CD4-positive, alpha-beta T cell treated with Interleukin-1 beta for 1 hour (primary cell): Measurements from ENCODE around the gene HOXB1.
A peak's percentile ranks its signal among the peaks of the same experiment; 100 is the strongest.

ENCODE experiments used
- DNase-seq, 2 donors: peaks; one replicate each; pipeline ENCODE4 v3.0.0-alpha.2; 2020 to 2022

HOXB1 gene

GRCh38 chr17:48553826-48554225 is 23.0 kb upstream of the HOXB1 start:
- no peak for DNase-seq

GRCh38 chr17:48553190-48553547 is 22.4 kb upstream of the HOXB1 start:
- no peak for DNase-seq

- DNase-seq = no peak
Observed at GRCh38 chr17:48552466-48553189, 21.8 kb upstream of the HOXB1 start.

- no peak for DNase-seq
Observed at GRCh38 chr17:48551596-48552465, 21.0 kb upstream of the HOXB1 start.

GRCh38 chr17:48551214-48551555 is 20.4 kb upstream of the HOXB1 start:
- no peak for DNase-seq

- DNase-seq = no peak
Observed at GRCh38 chr17:48550502-48551213, 19.8 kb upstream of the HOXB1 start.

GRCh38 chr17:48549914-48550501 is 19.2 kb upstream of the HOXB1 start:
- DNase-seq = no peak

- no peak for DNase-seq
Observed at GRCh38 chr17:48549281-48549630, 18.4 kb upstream of the HOXB1 start.

GRCh38 chr17:48548523-48549280 is 17.9 kb upstream of the HOXB1 start:
- DNase-seq = no peak

GRCh38 chr17:48547808-48548522 is 17.2 kb upstream of the HOXB1 start:
- DNase-seq = peak; percentile 37 to 54

- no peak for DNase-seq
Observed at GRCh38 chr17:48546924-48547807, 16.4 kb upstream of the HOXB1 start.

- DNase-seq = no peak
Observed at GRCh38 chr17:48546137-48546923, 15.5 kb upstream of the HOXB1 start.

- DNase-seq = no peak
Observed at GRCh38 chr17:48545539-48545938, 14.7 kb upstream of the HOXB1 start.

- DNase-seq = no peak
Observed at GRCh38 chr17:48545022-48545375, 14.2 kb upstream of the HOXB1 start, which contains the start of gene HOXB2. Gene HOXB2, minus strand, starts transcription at chr17:48545109. Its CDS starts 198 bp downstream, at chr17:48544911.

- DNase-seq = peak; percentile 19 to 51
Observed at GRCh38 chr17:48544349-48545021, 13.7 kb upstream of the HOXB1 start.

- DNase-seq = peak in 1 of 2 donors; percentile 18
Observed at GRCh38 chr17:48543854-48544348, 13.1 kb upstream of the HOXB1 start.

GRCh38 chr17:48543107-48543853 is 12.5 kb upstream of the HOXB1 start:
- peak; percentile 55 to 70 for DNase-seq

- DNase-seq = no peak
Observed at GRCh38 chr17:48542698-48543106, 11.9 kb upstream of the HOXB1 start.
